ENCODE results near the gene FSTL4.

Gene FSTL4

GRCh38 chr5:133480866-133481265 lies 131.5 kb downstream of the FSTL4 start:
- no peak for DNase-seq

- no peak for DNase-seq
Observed at GRCh38 chr5:133480366-133480765, 132.0 kb downstream of the FSTL4 start.

GRCh38 chr5:133478199-133478985 lies 133.9 kb downstream of the FSTL4 start:
- DNase-seq = no peak

- no peak for DNase-seq
Observed at GRCh38 chr5:133475986-133476385, 136.4 kb downstream of the FSTL4 start.

- DNase-seq = no peak
Observed at GRCh38 chr5:133474851-133475590, 137.3 kb downstream of the FSTL4 start.

GRCh38 chr5:133473291-133473690 lies 139.1 kb downstream of the FSTL4 start:
- DNase-seq = no peak

- no peak for DNase-seq
Observed at GRCh38 chr5:133472829-133473228, 139.5 kb downstream of the FSTL4 start.

GRCh38 chr5:133471699-133472098 lies 140.6 kb downstream of the FSTL4 start:
- DNase-seq = no peak

GRCh38 chr5:133470841-133471240 lies 141.5 kb downstream of the FSTL4 start:
- DNase-seq = no peak

GRCh38 chr5:133469846-133470245 lies 142.5 kb downstream of the FSTL4 start:
- peak in 3 of 56 donors; percentile 4 to 8 (median 7) for DNase-seq

- peak in 1 of 56 donors; percentile 14 for DNase-seq
Observed at GRCh38 chr5:133469252-133469651, 143.1 kb downstream of the FSTL4 start.

- no peak for DNase-seq
Observed at GRCh38 chr5:133468596-133468995, 143.7 kb downstream of the FSTL4 start.

GRCh38 chr5:133467826-133468463 lies 144.4 kb downstream of the FSTL4 start:
- no peak for DNase-seq

GRCh38 chr5:133467335-133467779 lies 145.0 kb downstream of the FSTL4 start:
- no peak for DNase-seq

GRCh38 chr5:133466556-133467334 lies 145.6 kb downstream of the FSTL4 start:
- DNase-seq = no peak

- no peak for DNase-seq
Observed at GRCh38 chr5:133464013-133464412, 148.3 kb downstream of the FSTL4 start.

- DNase-seq = no peak
Observed at GRCh38 chr5:133461796-133462516, 150.4 kb downstream of the FSTL4 start.

- peak in 2 of 56 donors; percentile 13 to 20 for DNase-seq
Observed at GRCh38 chr5:133460172-133460758, 152.1 kb downstream of the FSTL4 start.

GRCh38 chr5:133459474-133460160 lies 152.7 kb downstream of the FSTL4 start:
- no peak for DNase-seq

- DNase-seq = no peak
Observed at GRCh38 chr5:133458435-133458834, 153.9 kb downstream of the FSTL4 start.

Data from nucleus accumbens (tissue), 56 donors.